ENCODE data around the gene TIAM2. TPM values are rescaled to one million over a fixed set of nuclear protein-coding genes. Genes with fewer than 3 reads are reported as not detected.

Gene TIAM2
- total and polyA plus RNA-seq, 12 donors: 4.0 to 24.7 (median 8.8) TPM

GRCh38 chr6:155001934-155002333, 6.8 kb downstream of the TIAM2 start:
- no peak for DNase-seq
- H3K27ac ChIP-seq: no peak overlapping the region
- WGBS, 4 donors: 79 to 96% (median 84%) methylated on average over 4 of the region's 4 CpGs
- no peaks in the 10 kb centered on the region for H3K27me3 ChIP-seq
- H3K4me3 ChIP-seq: no peak overlapping the region
- H3K9me3 ChIP-seq (replicated peaks in 1 of 3): no peaks in the 10 kb centered on the region
- no peaks in the 10 kb centered on the region for H3K4me1 ChIP-seq (replicated peaks in 1 of 2)
- no peak for TF ChIP-seq POLR2A (IDR thresholded peaks at IDR 0.05)
- TF ChIP-seq CTCF (IDR thresholded peaks at IDR 0.05): no peak
- intact Hi-C loops (cut with DNase I): no loop called here
- H3K36me3 ChIP-seq (replicated peaks in 1 of 2): no peaks in the 10 kb centered on the region

GRCh38 chr6:155003476-155003875, 8.4 kb downstream of the TIAM2 start:
- DNase-seq: no peak
- no peaks in the 10 kb centered on the region for H3K9me3 ChIP-seq (replicated peaks in 1 of 3)
- no peaks in the 10 kb centered on the region for H3K36me3 ChIP-seq (replicated peaks in 1 of 2)
- H3K4me1 ChIP-seq (replicated peaks in 1 of 2): no peaks in the 10 kb centered on the region
- no peak overlapping the region for H3K27ac ChIP-seq
- intact Hi-C loops (cut with DNase I): no loop called here
- H3K27me3 ChIP-seq: no peaks in the 10 kb centered on the region
- TF ChIP-seq POLR2A (IDR thresholded peaks at IDR 0.05) (no peak), CTCF (IDR thresholded peaks at IDR 0.05) (no peak)
- H3K4me3 ChIP-seq: no peak overlapping the region
- 77 to 93% (median 82%) methylated on average over 7 of the region's 7 CpGs for WGBS, 4 donors

GRCh38 chr6:155004017-155004416, 8.9 kb downstream of the TIAM2 start:
- Histone ChIP-seq H3K9me3 (replicated peaks in 1 of 3) (no peaks in the 10 kb centered on the region), H3K4me1 (replicated peaks in 1 of 2) (no peaks in the 10 kb centered on the region), H3K36me3 (replicated peaks in 1 of 2) (no peaks in the 10 kb centered on the region), H3K4me3 (no peak overlapping the region), H3K27me3 (no peaks in the 10 kb centered on the region), H3K27ac (no peak overlapping the region)
- intact Hi-C loops (cut with DNase I): no loop called here
- no peak for DNase-seq
- 33 to 96% (median 53%) methylated on average over 2 to 3 of the region's 3 CpGs for WGBS, 4 donors
- TF ChIP-seq CTCF (IDR thresholded peaks at IDR 0.05) (no peak), POLR2A (IDR thresholded peaks at IDR 0.05) (no peak)

GRCh38 chr6:155004576-155005372, 9.7 kb downstream of the TIAM2 start:
- Histone ChIP-seq H3K27ac (no peak overlapping the region), H3K9me3 (replicated peaks in 1 of 3) (no peaks in the 10 kb centered on the region), H3K4me1 (replicated peaks in 1 of 2) (no peaks in the 10 kb centered on the region), H3K27me3 (no peaks in the 10 kb centered on the region), H3K4me3 (no peak overlapping the region), H3K36me3 (replicated peaks in 1 of 2) (no peaks in the 10 kb centered on the region)
- 94 to 96% (median 94%) methylated on average over 10 of the region's 10 CpGs for WGBS, 4 donors
- DNase-seq: no peak
- TF ChIP-seq POLR2A (IDR thresholded peaks at IDR 0.05) (no peak), CTCF (IDR thresholded peaks at IDR 0.05) (no peak)
- intact Hi-C loops (cut with DNase I): no loop called here

All from adrenal gland (tissue), 12 donors.